Ecto neural progenitor cell (in vitro differentiated cells): ENCODE results near the gene EXD3.
"Not testable (repeated sequence)": the region's sequence is repeated elsewhere in the genome, so short reads cannot be mapped to it uniquely, and the experiment has no call there.

Experiments used
- DNase-seq: peaks from one replicate; pipeline ENCODE4 v3.0.0-alpha.2; 2018; ENCODE audit warnings: low spot score

EXD3 gene

GRCh38 chr9:137411260-137411644 lies 11.7 kb downstream of the EXD3 start:
- DNase-seq = no peak

DNA sequence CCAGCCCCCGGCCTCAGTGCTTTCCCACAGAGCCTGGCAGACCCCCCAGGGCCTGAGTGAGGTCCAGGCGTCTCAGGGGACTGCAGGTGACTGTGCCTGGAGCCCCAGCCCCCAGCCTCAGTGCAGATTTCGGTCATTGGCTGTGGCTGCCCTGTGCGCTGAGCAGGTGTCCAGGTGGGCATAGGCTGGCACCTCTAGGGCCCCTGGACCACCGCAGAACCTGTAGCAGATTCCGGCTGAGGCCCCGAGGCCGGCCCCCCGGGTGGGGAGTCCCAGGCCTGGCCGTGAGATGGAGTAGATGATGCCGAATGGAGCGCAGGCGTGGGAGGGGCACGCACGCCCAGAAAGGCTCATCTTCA lies 12.1 kb downstream of the EXD3 start:
- DNase-seq = no peak

DNA sequence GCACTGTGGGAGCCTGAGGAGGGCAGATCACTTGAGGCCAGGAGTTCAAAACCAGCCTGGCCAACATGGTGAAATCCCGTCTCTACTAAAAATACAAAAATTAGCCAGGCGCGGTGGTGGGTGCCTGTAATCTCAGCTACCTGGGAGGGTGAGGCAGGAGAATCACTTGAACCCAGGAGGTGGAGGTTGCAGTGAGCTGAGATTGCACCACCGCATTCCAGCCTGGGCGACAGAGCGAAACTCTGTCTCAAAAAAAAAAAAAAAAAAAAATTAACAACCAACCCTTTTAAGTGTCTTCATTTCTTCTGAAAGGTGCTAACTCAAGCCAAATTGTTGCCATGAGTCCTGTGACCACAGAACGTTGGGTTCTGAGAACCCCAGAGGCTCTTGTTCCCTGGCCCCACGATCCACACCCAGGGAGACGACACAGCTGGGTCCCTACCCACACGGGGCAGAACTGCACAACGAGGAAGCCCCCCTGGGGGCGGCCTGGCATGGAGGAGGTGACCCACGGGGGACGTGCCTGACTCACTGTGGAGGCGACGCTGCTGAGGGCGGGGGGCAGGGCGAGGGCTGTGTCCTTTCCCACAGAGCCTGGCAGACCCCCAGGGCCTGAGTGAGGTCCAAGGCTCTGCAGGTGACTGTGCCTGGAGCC lies 12.6 kb downstream of the EXD3 start:
- DNase-seq = not testable (repeated sequence)

GRCh38 chr9:137409515-137409914 lies 13.4 kb downstream of the EXD3 start:
- DNase-seq = no peak

- DNase-seq = no peak
Observed at GRCh38 chr9:137408651-137409405, 14.1 kb downstream of the EXD3 start.

DNA sequence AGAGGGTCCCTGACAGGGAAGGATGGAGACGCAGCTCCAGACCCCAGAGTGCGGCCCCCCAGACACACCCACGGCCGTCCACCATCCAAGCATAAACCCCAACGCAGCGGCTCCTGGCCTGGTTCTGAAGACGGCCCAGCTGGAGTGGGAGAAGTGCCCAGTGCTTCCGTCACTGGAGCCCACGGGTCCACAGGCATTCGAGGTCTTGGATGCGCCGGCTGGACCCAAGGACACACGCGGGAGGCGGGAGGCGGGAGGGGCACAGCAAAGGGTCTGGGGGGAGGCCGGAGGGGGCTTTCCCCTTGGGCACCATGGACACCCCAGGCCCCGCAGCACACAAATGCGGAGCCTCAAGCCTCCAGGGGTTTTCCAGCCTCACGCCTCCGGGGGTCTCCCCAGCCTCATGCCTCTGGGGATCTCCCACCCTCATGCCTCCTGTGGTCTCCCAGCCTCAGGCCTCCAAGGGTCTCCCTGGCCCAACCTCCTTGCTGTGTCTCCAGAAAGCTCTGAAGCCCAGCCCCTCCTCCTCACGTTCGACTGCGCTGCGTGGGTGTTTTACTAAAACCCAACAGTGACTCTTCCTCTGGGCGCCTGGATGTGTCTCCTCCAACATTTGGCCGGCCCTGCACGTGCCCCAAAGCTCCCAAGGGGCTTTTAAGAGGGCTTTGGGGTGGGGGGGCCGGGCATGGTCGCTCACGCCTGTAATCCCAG lies 15.2 kb downstream of the EXD3 start:
- no peak for DNase-seq

DNA sequence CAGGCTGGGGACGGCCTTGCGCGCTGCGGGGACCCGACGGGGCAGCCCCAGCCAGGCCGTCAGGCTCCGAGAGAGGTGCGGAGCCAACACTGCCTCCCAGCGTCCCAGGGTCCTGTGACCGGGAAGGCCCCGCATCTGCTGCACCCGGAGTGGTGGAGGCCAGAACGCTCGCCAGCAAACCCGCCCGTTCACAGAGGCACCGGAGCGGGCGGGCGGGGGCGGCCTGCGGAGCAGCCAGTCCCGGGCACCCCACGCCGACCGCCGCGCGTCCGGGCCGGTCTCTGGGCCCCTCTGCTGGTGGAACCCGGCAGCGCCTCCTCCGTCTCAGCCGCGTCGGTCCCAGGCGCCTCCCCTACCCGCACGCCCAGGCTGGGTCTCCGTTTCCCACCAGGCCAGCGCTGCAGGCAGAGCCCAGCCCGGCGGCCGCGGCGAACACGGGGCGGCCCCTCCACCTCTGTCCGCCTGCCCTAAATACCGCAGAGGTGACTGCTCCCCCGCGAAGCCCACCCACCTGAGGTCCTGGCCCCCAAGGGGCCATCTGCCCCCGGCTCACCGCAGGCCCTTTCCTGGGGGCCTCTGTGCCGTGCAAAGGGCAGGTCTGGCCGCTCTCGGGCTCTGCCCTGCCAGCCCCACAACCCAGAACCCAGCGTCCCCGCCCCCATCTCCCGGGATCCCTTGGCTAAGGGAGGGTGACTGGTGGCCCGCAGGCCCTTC lies 15.9 kb downstream of the EXD3 start:
- peak; percentile 91 for DNase-seq

GRCh38 chr9:137406085-137406760 lies 16.7 kb downstream of the EXD3 start:
- no peak for DNase-seq

GRCh38 chr9:137405677-137406081 lies 17.3 kb downstream of the EXD3 start:
- no peak for DNase-seq

DNA sequence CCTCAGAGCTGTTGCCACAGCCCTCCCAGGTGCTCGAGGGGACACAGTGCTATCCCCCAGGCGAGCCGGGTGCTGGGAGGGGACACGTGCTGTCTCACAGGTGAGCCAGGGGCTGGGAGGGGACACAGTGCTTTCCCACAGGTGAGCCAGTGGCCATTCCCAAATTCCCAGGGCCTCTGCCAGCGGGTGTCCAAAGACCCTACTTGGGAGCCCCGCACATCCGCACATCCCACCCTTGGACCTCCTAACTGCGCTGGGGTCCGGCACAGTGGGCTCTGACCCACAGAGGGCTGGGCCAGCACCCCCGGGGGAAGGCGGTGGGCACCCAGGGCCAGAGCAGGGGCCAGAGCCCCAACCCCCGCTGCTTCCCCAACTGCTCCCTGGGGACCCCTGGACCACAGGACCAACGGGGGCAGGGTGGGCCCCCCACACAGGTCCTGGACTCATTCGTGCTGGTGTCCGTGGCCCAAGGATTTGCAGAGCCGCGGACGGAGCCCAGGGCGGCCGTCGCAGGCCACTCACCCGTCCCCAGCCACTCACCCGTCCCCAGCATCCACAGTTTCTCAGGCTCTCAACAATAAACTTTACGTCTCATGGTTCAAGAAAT lies 17.9 kb downstream of the EXD3 start:
- no peak for DNase-seq

DNA sequence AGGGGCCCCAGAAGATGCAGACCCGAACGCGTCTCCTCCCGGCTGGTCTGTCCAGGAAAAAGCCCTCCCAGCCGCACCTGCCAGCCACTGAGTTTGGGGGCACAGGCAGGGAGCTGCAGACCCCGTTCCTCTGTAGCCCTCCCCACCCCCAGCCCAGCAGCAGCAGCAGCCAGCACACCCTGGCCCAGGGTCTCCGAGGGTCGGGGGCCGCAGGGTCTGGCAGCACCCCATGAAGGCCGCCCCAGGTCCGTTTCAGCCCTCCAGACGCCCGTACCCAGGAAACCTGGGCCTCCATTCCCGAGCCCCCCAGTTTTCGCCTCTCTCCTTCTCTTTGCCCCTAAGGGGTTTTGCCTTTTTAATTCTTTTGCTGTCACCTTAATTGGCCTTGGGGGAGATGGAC lies 19.7 kb downstream of the EXD3 start:
- DNase-seq = no peak

DNA sequence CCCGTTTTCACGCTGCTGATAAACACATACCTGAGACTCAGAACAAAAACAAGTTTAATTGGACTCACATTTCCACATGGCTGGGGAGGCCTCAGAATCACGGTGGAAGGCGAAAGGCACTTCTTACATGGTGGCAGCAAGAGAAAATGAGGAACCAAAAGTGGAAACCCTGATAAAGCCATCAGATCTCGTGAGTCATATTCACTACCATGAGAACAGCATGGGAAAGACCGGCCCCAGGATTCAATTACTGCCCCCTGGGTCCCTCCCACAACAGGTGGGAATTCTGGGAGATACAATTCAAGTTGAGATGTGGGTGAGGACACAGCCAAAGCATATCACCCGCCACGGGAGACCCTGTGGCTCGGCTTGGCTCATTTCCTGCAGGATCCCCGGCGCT lies 20.2 kb downstream of the EXD3 start:
- no peak for DNase-seq

- DNase-seq = no peak
Observed at GRCh38 chr9:137398561-137399468, 24.1 kb downstream of the EXD3 start.

DNA sequence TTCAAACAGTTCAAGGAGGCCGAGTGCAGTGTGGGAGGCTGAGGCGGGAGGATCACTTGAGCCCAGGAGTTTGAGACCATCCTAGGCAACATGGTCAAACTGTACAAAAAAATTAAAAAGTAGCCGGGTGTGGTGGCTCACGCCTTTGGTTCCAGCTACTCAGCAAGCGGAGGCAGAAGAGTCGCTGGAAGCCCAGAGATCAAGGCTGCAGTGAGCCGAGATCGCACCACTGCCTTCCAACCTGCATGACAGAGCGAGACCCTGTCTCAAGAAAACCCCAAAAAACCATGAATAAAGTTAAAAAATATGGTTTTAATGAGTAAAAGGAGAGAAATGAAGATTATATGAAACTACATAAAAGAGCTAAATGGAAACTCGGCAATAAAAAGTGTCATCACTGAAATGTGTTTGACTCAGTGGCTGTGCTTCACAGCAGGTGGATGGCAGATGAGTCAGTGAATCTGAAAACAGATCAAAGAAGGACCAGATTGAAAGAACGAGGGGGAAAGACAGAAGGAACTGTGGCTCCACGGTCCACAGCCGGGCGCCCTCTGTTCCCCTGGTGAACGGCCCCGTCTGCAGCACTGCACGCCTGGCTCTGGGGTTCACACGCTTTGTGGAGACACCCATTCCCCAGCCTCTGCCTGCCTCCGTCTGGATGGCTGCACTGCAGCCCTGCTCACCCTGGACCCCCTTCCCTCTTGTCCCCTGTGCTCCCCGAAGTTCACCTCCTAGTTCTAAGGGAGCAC lies 25.1 kb downstream of the EXD3 start:
- DNase-seq = no peak

DNA sequence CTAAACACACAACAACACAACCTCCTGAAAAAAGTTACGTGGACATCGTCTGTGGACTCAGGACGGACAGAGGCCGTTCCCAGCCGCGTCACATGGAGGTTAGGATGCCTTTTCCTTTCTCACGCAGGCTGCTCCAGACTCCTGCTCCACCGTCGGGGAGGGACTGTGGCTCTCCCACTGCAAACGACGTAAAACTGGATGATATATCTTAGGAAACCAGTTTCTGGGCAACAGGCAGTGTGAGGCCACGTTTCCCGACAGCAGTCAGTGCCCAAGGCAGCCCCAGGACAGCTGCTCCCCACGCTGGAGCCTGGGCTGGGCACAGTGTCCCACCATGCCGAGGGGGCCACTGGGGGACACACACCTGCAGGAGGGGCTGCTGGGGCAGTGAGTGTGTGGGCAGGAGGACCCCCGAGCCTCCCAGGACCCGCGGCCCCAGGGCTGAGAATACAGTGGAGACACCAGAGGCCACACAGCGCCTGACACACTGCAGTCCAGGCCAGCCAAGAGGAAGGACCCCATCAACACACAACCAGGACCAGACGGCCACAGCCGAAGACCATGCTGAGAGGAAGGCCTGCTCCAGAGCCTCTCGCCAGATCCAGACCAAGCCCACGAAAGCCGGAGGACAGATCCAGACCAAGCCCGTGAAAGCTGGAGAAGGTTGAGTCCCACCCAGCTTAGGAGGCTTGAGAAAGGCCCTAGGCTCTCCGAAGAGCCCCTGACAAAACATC lies 26.2 kb downstream of the EXD3 start:
- DNase-seq = no peak

GRCh38 chr9:137396227-137396626 lies 26.7 kb downstream of the EXD3 start:
- DNase-seq = no peak

DNA sequence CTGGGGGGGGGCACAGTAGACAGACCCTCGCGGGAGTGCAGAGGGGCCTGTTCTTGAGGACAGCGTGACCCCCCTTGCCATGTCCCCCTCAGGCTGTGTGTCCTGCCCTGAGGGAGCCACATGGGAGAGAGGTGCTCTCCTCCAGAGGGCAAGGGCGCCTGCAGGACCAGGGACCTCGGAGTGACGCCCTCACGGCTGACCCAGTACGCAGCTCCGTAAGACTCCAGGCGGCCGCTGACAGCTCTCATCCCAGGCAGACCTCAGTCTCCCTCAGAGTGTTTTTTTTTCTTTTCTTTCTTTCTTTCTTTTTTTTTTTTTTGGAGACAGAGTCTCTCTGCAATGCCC lies 27.3 kb downstream of the EXD3 start:
- DNase-seq = no peak

DNA sequence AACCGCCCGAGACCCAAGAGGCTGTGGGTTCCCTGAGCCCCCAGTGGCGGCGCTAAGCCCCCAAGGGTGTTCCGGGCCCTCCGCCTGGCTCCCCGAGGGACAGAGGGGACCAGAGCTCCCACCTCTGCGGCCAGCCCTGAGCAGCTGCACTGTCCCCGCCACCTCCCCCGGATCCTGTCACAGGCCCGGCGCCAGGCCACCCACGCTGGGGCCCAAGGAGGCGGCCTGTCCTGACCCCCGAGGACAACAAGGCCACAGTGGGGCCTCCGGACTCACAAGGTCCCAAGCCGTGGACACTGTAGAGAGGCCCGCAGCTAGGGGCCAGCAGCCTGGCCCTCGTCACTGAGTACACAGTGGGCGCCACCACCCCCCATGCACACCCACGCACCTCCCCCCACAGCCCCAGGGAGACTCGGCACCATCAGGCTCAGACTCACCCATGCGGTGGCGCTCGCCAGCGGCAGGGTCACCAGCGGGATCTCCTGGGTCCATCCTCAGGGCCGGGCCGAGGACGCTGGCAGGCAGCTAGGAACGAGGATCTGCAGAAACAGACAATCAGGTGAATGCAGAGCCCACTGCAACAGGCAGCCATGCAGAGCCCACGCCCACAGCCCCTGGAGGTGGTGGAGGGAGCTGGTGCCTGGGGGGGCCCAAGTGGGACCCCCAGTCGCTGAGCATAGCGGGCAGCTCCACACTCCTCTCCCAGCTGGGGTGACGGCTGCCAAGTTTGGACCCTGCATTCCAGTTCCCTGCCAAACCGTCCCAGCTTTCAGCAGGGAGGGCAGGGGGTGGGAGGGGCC lies 27.9 kb downstream of the EXD3 start:
- no peak for DNase-seq
